NCI-H2196 treated with DMSO at 0.1 percent for 48 hours (cell line): ENCODE data around the gene XPNPEP1.

ENCODE experiments used
- DNase-seq: peaks from one replicate; lab custom pipeline; 2025; ENCODE audit not compliant: unreplicated experiment; lab: John Stamatoyannopoulos, UW

Gene XPNPEP1

DNA sequence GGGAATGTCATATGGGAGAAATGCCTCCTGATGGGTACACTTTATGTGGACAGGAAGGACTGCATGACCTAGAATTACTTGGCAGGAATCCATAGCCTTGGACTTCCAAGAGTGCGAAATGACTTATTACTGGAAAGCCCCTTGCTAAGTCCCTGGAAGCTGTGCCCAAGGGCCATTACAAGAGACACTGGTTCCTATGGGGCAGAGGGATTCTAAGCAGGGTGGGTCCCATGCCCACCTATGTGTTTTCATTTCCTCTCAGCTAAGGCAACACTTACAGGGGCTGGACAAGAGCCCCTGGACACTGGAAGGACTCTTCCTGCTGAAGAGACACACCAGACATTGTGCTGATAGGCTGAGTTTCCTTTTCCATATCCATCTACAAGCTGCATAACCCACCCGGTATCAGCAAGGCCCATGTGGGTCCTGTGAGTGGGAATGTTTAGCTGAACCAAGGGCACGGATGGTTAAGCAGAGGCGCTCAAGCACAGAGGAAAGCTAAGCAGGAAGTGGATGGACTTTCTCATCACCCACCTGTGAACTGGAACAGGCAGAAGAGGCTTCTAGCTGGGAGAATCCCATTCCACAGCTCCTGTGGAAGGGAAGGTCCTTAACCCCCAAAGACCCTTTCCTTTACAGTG is 56.2 kb downstream of the XPNPEP1 start:
- no peak for DNase-seq

DNA sequence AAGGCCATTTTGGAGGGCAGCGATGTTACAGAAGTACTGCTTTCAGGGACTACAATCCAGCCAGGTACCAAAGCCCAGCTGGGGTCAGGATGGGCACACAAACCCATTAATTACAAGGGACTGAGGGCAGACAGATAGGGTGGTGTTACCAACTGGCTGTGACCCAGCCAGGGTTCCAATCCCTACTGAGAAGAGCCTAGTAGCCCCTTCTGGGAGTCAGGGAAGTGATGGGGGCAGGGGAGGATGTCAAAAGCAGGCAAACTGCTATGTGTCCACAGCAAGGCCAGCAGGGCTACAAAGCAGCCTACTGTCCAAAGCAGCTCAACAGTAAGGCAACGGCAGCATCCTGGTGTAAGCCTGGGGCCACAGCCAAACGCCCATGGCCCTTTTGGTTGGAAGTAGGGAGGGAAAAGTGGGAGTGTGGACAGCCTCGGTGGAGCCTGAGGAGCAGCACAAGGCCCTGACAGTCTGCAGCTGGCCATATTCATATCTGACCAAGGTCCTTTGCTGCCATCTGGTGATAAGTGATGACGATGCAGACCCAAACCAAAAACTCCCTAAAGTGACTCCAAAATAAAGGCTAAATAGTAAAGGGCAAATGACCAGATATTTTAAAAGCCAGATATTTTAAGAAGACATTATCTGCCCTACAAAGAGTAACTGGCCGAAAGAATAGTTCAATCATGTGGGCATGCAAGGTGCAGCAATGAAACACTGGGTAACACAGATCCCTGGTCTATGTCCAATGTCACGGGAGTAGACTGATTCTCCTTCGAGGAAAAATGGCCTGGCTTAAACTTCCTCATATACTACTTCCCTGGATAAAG is 56.9 kb downstream of the XPNPEP1 start:
- no peak for DNase-seq

DNA sequence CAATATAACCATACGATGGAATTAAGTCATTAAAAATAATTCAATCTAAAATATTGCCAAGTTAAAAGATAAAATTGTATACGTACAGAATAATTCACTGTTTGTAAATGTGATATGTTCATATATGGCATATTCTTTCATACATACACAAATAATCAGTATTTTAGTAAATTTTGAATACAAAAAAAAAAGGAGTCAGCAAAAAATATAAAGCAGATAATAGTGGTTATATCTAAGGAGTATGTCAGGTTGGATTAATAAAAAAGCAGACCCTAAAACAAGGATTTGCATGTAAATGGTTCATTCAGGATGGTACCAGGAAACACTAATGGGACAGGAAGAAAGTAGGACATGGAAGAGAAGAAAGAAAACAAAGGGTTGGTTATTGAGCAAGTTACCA is 59.5 kb downstream of the XPNPEP1 start:
- no peak for DNase-seq

- DNase-seq = no peak
These were observed 60.6 kb downstream of the XPNPEP1 start for GRCh38 chr10:109862738-109863137.

GRCh38 chr10:109862041-109862440 is 61.3 kb downstream of the XPNPEP1 start:
- DNase-seq = no peak

GRCh38 chr10:109861081-109861480 is 62.2 kb downstream of the XPNPEP1 start:
- DNase-seq = no peak

DNA sequence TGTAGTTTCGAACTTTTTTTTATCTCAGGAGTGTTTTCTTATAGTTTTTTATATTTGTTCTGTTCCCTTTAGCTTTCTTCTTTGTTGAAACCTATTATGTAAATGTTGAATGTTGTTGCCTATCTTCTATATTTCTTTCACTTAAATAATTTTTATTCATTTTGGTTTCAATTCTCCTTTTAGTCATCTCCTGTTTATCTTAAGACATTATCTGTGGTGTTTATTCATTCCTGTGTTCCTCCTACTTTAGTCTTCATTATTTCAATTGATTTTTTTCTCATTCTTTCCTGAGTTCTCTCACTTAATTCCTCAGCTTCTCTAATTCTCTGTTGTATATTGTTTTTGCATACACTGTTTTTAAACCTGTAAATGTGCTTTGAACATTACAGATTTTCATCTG is 64.1 kb downstream of the XPNPEP1 start:
- DNase-seq = no peak

GRCh38 chr10:109855746-109856145 is 67.6 kb downstream of the XPNPEP1 start:
- no peak for DNase-seq

- DNase-seq = no peak
These were observed 69.4 kb downstream of the XPNPEP1 start for GRCh38 chr10:109853921-109854320.

- DNase-seq = no peak
These were observed 70.8 kb downstream of the XPNPEP1 start for GRCh38 chr10:109852475-109853037.

DNA sequence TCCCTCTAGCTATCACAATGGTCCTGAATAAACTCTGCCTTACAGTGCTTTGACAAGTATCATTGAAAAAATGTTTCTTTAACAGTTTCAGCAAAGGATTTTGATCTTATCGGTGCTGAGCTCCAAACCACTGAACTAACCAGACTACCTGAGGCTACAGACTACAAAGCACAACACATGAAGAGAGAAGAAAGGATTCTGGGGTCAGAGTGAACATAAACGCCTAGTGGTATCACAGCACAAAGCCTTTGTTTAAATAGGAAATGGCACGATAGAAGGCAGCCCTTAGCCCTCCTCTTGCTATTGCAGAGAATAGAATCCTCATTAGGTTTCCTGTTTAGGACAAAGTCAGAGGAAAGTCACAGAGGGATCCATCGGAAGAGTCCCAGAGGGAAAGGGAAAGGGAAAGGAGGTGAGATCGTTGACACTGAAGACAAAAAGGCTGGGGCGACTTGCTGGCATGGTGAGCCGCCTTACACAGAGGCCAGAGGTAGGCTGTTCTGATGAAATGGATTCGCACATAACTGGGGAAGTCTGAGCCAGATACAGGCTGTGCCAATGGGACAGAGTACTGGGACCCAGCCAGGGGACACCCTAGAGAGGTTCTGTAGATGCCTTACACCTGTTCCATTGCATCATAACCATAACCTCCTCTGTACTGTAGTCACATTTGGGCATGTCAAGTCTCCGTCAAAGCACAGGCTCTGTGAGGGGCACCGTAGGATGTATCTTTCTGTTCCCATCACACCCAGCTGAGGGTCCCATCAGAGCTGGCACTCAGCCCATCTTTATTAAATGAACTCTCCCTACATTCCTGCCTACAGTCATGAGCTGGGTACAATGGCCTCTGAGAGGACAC is 71.5 kb downstream of the XPNPEP1 start:
- no peak for DNase-seq

GRCh38 chr10:109846832-109847231 is 76.5 kb downstream of the XPNPEP1 start:
- DNase-seq = no peak

DNA sequence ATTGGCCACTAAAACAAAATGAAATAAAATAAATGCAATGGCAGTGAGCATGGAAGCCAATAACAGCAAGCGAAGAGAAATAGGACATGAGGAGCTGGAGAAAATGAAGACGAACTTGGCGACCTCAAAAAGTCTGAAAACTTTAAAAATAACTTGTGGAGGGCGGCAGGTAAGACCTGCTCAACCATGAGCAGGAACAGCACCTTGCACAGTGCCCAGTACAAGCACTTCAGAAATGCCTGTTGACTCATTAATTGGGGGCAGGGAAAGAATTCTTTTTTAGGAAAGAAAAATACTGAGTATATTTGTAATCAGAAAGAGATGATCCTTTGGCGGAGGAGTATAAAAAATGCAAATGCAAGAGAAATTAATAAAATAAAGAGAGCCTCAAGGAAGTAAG is 78.0 kb downstream of the XPNPEP1 start:
- DNase-seq = no peak

GRCh38 chr10:109838592-109839244 is 84.6 kb downstream of the XPNPEP1 start:
- DNase-seq = no peak

GRCh38 chr10:109837384-109837783 is 85.9 kb downstream of the XPNPEP1 start:
- DNase-seq = no peak

GRCh38 chr10:109835257-109835656 is 88.1 kb downstream of the XPNPEP1 start:
- no peak for DNase-seq

GRCh38 chr10:109831846-109832245 is 91.5 kb downstream of the XPNPEP1 start:
- DNase-seq = no peak

DNA sequence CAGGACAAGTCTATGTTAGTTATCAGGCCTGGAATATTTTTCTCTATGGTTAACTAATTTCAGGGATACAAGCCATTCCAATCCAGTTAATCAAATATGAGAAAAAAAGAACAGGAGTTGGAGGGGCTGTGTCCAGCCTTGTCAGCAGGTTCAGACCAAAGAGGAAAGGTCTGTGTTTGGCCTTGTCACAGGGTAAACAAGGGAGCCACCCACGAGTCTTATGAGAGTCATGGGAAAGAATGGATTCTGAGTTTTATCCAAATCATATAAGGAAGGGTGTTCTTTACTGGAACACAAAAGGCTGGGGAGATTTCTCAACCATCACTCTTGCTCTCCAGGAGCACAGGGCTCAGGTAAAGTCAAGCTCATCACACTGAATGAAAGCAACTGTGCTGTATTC is 99.1 kb downstream of the XPNPEP1 start:
- no peak for DNase-seq

- DNase-seq = no peak
These were observed 100.1 kb downstream of the XPNPEP1 start for GRCh38 chr10:109823196-109823595.

DNA sequence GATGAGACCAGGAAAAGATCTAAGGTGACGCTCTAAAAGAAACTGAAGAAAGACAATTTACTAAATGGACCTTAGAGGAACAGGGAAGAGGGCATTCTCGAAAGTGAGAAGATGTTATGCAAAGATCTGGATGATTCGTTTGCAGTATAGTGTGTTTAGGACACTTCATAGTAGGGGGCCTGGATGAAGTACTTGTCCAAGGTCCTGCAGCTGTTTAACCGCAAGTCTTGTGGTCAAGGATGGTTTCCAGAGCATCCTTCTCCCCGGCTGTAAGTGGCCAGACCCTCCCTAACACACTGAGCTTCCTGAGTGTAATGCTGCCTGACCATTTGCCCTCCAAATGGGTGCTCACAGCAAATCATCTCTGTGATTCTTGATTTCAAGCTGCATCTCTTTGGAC is 101.6 kb downstream of the XPNPEP1 start:
- no peak for DNase-seq
